ENCODE results near the gene MTERF4. TPM values are rescaled to one million over a fixed set of nuclear protein-coding genes. Genes with fewer than 3 reads are reported as not detected.

The MTERF4 gene
- polyA plus RNA-seq, 1 donor from 2014 or later: 142 TPM

DNA sequence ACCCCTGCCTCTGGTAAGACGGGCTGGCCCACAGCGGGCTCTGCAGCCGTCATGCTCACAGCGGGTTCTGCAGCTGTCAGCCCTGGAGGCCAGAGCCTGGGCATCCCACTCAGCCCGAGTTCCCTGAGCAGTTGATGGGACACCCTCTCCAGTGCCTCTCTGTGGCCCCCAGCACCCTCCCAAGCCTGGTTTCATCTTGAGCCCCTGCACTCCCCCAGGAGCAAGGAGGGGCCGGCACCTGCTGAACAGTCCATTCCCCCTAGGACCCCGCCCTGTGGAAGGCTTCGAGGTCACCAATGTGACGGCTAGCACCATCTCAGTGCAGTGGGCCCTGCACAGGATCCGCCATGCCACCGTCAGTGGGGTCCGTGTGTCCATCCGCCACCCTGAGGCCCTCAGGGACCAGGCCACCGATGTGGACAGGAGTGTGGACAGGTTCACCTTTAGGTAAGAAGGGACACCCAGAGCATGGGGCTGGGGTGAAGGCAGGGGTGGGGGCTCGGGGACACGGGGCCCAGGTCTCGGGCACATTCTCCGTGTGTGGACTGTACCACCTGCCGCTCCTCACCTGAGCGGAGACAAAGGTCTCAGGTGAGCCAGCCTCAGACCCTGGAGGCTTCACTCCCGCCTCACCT lies 34.5 kb downstream of the MTERF4 start:
- Histone ChIP-seq H3K36me3 (ENCODE audit: insufficient read depth, low read length) (no peaks in the 10 kb centered on the region), H3K9ac (ENCODE audit: low read length) (no peak overlapping the region), H3K79me2 (replicated peaks; ENCODE audit: insufficient read depth, low read length) (no peaks in the 10 kb centered on the region), H3K4me2 (ENCODE audit: low read length) (no peak overlapping the region), H2AFZ (ENCODE audit: low read depth, low read length) (no peak overlapping the region), H3F3A (ENCODE audit: insufficient read depth, low read length, poor library complexity, severe bottlenecking) (no peaks in the 10 kb centered on the region), H3K27me3 (ENCODE audit: insufficient read depth, low read depth, low read length) (no peaks in the 10 kb centered on the region), H4K20me1 (ENCODE audit: insufficient read depth) (no peaks in the 10 kb centered on the region), H3K9me2 (ENCODE audit: insufficient read depth, low read length) (no peaks in the 10 kb centered on the region), H3K27ac (ENCODE audit: low read length) (no peak overlapping the region), H3K4me3 (ENCODE audit: low read length) (no peak overlapping the region), H3K9me3 (ENCODE audit: low read length) (no peaks in the 10 kb centered on the region)
- TF ChIP-seq POLR2AphosphoS5 (IDR thresholded peaks at IDR 0.05) (no peak), SMC3 (conservative IDR thresholded peaks at IDR 0.05; ENCODE audit: poor library complexity) (no peak), RAD21 (conservative IDR thresholded peaks at IDR 0.05) (no peak), TAF1 (IDR thresholded peaks at IDR 0.05; ENCODE audit: low read depth) (no peak), MXI1 (conservative IDR thresholded peaks at IDR 0.05; ENCODE audit: poor library complexity, severe bottlenecking) (no peak), EZH2 (IDR thresholded peaks at IDR 0.05; ENCODE audit: borderline replicate concordance, insufficient read depth, low read length, poor library complexity, severe bottlenecking) (no peak), EP300 (conservative IDR thresholded peaks at IDR 0.05; ENCODE audit: poor library complexity, severe bottlenecking) (no peak)
- TF ChIP-seq, protein P1, sequence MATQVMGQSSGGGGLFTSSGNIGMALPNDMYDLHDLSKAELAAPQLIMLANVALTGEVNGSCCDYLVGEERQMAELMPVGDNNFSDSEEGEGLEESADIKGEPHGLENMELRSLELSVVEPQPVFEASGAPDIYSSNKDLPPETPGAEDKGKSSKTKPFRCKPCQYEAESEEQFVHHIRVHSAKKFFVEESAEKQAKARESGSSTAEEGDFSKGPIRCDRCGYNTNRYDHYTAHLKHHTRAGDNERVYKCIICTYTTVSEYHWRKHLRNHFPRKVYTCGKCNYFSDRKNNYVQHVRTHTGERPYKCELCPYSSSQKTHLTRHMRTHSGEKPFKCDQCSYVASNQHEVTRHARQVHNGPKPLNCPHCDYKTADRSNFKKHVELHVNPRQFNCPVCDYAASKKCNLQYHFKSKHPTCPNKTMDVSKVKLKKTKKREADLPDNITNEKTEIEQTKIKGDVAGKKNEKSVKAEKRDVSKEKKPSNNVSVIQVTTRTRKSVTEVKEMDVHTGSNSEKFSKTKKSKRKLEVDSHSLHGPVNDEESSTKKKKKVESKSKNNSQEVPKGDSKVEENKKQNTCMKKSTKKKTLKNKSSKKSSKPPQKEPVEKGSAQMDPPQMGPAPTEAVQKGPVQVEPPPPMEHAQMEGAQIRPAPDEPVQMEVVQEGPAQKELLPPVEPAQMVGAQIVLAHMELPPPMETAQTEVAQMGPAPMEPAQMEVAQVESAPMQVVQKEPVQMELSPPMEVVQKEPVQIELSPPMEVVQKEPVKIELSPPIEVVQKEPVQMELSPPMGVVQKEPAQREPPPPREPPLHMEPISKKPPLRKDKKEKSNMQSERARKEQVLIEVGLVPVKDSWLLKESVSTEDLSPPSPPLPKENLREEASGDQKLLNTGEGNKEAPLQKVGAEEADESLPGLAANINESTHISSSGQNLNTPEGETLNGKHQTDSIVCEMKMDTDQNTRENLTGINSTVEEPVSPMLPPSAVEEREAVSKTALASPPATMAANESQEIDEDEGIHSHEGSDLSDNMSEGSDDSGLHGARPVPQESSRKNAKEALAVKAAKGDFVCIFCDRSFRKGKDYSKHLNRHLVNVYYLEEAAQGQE (IDR thresholded peaks at IDR 0.05; ENCODE audit: borderline replicate concordance): no peak
- TF ChIP-seq, protein P2, sequence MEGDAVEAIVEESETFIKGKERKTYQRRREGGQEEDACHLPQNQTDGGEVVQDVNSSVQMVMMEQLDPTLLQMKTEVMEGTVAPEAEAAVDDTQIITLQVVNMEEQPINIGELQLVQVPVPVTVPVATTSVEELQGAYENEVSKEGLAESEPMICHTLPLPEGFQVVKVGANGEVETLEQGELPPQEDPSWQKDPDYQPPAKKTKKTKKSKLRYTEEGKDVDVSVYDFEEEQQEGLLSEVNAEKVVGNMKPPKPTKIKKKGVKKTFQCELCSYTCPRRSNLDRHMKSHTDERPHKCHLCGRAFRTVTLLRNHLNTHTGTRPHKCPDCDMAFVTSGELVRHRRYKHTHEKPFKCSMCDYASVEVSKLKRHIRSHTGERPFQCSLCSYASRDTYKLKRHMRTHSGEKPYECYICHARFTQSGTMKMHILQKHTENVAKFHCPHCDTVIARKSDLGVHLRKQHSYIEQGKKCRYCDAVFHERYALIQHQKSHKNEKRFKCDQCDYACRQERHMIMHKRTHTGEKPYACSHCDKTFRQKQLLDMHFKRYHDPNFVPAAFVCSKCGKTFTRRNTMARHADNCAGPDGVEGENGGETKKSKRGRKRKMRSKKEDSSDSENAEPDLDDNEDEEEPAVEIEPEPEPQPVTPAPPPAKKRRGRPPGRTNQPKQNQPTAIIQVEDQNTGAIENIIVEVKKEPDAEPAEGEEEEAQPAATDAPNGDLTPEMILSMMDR (IDR thresholded peaks at IDR 0.05; ENCODE audit: poor library complexity, severe bottlenecking): no peak

DNA sequence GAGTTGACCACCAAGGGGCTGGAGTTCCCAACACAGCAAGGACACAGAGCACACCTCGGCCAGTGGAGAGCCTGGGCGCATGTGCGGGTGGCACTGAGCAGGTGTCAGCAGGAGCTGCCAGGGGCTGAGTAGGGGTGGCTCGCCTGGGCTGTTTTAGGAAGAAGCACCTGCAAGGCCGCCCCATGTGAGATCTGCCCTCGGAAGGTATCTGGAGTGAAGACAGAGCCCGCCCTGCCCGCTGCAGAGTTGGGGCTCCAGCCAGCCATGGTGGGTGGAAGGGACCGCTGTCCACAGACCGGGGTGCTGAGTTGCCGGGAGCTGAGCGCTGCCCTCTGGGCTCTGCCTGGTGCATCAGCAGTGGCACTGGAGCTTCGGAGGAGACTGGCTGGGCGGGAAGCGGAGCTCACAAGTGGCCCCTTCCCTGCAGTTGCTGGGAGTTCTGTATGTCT lies 35.2 kb downstream of the MTERF4 start:
- no peak overlapping the region for H3K4me2 ChIP-seq (ENCODE audit: low read length)
- H3K79me2 ChIP-seq (replicated peaks; ENCODE audit: insufficient read depth, low read length): no peaks in the 10 kb centered on the region
- no peaks in the 10 kb centered on the region for H3F3A ChIP-seq (ENCODE audit: insufficient read depth, low read length, poor library complexity, severe bottlenecking)
- H3K9me3 ChIP-seq (ENCODE audit: low read length): no peaks in the 10 kb centered on the region
- no peak overlapping the region for H3K4me3 ChIP-seq (ENCODE audit: low read length)
- H2AFZ ChIP-seq (ENCODE audit: low read depth, low read length): no peak overlapping the region
- H3K27me3 ChIP-seq (ENCODE audit: insufficient read depth, low read depth, low read length): no peaks in the 10 kb centered on the region
- no peak overlapping the region for H3K27ac ChIP-seq (ENCODE audit: low read length)
- H4K20me1 ChIP-seq (ENCODE audit: insufficient read depth): no peaks in the 10 kb centered on the region
- H3K9me2 ChIP-seq (ENCODE audit: insufficient read depth, low read length): no peaks in the 10 kb centered on the region
- no peaks in the 10 kb centered on the region for H3K36me3 ChIP-seq (ENCODE audit: insufficient read depth, low read length)
- no peak overlapping the region for H3K9ac ChIP-seq (ENCODE audit: low read length)
- TF ChIP-seq TAF1 (IDR thresholded peaks at IDR 0.05; ENCODE audit: low read depth) (no peak), POLR2AphosphoS5 (IDR thresholded peaks at IDR 0.05) (no peak)
